Germinal center (tissue), 1 donor: ENCODE measurements around the gene RRBP1.

Experiments
- DNase-seq: peaks from one replicate; pipeline ENCODE4 v3.0.0; 2012; ENCODE audit warnings: mixed read lengths, low spot score

RRBP1 gene

DNA sequence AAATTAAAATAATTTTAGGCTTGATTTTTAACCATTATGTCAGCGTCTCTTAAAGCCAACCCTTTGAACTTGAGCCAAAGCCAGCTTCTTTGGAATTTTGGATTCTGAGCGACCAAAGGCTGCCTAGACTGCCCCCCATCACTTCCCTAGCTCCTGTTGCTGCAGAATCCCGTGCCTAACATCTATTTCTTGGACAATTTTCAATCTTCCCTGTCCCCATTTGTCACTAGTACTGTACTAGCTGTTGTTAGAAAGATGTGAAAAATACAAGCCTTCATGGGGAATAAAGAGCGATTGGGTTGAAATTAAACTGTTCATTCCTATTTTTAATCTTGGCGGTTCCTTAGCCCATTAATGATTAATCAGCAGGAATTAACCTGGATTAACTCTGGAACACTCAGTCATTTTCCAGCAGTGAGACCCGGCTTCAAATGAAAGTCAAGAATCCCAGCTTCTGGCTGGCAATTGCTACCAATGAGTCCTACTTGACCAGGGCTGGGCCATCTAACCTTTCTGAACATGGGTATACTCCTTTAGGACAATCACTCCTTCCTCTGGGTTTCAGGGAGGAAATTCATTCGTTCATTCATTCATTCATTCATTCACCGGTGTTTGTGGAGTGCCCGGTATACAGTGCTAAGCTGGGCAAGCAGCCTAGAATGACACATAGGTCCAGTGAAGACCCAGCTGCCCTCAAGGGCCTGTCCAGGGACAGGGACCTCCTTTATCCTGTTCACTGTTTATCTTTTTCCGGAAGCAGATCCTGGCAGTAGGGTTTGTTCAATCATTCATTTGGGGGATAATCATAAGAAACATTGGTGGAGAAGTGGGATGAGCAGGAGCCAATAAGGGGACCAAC lies 1.4 kb upstream of the RRBP1 start:
- DNase-seq: no peak

DNA sequence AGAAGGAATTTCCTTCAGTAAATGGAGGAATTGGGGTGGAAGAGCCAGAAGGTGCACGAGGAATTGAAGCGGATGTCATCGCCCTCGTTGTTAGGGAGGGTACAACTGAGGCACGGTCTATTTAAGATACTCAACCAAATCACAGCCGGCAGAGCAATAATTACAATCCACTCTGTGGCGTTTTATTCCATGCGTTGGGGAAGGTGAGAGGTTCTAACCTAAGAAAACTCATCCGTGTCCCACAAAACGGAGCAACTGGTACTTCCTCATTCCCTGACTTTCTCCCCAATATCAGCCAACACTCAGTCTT lies 802 bp upstream of the RRBP1 start:
- no peak for DNase-seq

DNA sequence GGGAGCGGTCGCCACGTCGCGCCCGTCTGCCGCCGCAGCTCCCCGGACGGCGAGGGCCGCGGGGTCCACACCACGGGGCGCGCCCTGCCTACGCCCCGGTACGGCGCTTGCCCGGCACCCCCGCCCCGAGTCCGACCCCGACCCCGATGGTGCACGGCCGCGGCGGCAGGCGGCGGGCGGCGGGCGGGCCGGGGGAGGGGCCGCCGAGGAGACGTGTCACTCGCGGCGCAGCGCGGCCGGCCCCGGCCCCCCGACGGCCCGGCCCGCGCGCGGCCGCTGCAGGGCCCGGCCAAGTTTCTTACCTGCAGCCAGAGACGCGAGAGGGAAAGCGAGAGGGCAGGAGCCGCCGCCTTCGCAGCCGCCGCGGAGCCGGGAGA lies 328 bp downstream of the RRBP1 start:
- DNase-seq: no peak

DNA sequence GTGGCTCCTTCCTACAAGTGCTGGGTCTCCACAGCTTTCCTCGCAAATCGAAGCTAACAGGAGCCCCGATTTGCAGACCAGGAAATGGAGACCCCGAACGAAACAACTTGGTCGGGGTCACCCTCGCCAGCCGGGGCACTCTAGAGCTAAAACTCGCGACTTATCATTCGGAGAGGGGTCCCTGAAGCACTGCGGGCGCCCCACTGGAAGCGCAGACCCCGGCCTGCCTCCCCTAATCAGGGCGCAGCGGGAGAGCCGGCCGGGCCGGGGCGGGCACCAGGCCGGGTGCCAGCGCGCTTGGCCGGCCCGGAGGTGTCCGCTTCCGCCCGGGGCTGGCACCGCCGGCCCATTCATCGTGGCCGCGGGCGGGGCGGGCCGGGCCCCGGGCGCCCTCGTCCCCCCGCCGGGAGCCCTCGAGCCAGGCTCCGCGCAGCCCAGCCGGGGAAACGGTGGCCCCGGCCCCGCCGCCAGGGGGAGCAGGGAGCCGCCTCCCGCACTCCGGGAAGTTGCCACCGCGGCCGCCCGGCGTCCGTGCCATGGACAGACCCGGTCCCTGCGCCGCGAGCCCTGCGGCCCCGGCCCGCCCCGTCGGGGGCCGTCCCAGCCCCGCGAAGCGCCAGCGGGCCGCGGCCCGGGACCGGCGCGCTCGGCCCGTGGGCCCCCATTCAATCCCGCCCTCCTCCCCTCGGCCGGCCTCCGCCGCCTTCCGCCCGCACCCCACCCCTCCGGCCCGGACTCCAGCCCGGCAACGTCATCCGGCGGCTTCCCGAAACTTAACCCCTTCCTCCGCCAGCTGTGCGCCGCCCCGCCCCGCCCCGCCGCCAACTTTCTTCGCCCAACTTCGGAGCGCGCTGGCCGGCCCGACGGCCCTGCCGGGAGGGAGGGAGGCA lies 961 bp downstream of the RRBP1 start:
- DNase-seq: peak; percentile 88

DNA sequence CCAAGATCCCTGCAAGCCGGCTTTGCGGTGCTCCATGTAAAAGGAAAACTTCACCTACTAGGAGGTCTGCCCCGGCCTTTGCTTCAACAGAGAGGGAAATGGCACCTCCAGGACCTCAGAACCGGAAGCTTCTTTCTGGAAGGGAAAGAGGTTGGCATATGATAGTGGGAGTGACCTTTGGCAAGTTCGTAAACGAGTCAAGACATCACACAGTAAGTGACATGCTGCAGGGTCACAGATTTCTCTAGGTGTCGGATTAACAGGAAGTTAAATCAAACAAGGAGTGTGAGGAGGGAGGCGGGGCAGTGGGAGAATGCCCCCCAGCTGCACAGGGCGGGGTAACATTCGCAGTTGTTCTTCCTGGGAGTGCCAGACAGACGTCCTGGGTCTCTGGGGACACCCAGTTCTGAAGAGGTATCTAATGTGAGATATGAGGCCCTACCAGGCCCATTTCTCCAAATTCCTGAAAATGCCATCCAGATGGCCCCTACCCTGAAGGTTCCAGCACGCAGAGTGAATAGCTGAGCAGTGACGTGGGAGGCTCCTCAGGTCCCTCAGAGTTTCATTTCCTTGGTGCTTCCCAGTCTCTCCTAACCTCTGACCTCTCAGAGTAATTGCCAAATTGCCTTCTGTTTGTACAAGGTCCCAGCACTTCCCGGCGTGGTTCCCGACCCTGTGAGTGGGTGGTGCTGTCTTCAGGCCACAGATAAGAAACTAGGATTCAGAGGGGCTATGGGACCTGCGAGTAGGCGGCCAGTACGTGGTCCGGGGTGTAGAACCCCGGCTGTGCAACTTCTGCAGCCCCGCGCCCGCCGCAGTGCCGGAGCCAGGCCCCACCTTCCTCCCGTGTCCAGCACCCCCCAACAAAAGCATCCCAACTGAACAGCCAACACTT lies 1.9 kb downstream of the RRBP1 start:
- no peak for DNase-seq

DNA sequence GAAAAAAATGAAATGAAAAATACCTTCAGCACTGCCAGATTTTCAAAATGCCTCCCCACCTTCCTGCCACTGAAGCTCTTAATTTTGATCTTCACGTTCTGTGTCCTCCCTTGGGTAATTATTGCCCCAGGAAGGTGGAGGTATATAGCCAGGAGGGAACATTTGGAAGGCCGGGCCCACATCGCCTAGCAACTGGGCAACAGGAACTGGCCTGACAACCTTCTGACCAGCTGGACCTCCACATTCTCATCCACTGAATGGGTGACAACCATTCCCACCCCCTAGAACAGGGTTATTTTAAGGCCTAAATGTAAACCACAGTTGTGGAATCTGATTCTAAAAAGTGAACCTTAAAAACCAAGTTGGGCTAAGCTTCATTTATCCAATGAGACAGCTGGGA lies 3.2 kb downstream of the RRBP1 start:
- DNase-seq: no peak

DNA sequence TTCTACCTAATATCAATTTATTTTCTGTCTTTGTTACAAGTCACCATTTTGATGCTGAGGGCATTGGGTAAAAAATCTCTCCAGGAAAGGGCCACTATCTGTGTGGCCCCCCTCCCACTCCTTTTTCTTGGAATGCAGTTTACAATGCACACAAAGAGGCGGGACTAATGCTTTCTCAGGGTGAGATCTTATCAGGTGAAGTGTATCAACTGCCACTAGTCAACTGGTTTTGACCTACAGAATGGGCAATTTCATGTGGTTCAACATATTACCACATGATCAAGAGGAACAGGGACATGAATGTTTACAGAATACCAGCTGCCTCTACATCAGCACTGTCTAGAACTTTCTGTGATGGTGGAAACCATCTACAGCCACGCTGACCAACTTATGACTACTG lies 3.7 kb downstream of the RRBP1 start:
- DNase-seq: no peak

DNA sequence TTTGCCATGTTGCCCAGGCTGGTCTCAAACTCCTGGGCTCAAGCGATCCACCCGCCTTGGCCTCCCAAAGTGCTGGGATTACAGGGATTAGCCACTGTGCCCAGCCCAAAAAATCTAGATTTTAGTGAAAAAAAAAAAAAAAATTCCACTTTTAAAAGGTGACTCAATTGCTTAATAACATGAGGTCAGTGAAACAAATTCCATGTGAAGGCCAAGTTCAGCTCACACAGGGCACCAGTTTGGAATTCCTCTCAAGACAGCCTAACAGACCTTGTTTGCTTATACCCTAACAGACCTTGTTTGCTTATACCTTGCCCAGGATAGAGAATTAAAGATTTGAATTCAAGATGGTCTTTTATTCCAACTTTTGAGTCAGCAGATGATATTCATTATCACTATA lies 5.1 kb downstream of the RRBP1 start:
- no peak for DNase-seq

DNA sequence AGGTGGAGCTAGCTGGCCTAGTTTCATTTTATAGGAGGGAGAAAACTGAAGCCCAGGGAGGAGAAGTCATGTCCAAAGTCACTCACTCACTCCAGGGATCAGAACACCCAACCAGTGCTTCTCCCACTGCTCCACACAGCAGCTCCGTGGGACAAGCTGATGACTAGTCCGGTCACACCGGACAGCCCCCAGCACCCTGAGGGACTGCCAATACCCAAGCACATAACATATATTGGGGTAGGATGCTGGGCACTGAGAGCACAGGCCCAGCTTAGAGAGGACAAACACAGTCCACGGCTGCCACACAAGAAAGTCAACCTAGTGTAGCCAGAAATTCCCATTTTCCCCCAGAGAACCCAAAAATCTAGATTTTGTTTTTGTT lies 5.7 kb downstream of the RRBP1 start:
- DNase-seq: no peak

DNA sequence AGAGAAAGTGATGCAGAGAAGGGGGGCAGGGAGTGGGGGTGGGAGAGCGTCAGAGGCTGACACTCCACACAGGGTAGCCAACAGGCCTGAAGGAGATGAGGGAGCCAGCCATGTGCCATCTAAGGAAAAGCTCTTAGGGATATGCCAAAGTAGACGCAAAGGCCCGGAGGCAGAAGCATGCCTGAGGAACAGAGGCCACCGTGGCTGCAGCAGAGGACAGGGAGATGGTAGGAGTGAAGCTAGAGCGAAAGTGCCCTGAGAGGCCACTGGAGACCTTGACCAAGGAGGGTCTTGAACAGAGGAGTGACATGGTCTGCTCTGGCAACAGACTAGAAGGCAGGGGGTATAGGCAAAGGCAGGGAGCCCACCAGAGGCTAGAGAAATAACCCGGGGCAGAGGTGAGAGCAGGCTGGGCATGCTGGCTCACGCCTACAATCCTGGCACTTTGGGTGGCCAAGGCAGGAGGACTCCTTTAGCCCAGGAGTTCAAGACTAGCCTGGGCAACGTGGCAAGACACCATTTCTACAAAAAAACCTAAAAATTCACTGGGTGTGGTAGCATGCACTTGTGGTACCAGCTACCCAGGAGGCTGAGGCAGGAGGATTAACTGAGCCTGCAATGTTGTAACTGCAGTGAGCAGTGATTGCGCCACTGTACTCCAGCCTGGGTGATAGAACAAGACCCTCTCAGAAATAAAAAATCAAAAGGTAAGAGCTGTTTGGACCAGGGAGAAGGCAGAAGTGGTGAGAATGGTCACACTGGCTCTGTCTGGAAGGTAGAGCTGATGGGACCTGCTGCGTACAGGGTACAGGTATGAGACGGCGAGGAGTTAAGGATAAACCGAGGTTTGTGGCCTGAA lies 6.3 kb downstream of the RRBP1 start:
- no peak for DNase-seq

DNA sequence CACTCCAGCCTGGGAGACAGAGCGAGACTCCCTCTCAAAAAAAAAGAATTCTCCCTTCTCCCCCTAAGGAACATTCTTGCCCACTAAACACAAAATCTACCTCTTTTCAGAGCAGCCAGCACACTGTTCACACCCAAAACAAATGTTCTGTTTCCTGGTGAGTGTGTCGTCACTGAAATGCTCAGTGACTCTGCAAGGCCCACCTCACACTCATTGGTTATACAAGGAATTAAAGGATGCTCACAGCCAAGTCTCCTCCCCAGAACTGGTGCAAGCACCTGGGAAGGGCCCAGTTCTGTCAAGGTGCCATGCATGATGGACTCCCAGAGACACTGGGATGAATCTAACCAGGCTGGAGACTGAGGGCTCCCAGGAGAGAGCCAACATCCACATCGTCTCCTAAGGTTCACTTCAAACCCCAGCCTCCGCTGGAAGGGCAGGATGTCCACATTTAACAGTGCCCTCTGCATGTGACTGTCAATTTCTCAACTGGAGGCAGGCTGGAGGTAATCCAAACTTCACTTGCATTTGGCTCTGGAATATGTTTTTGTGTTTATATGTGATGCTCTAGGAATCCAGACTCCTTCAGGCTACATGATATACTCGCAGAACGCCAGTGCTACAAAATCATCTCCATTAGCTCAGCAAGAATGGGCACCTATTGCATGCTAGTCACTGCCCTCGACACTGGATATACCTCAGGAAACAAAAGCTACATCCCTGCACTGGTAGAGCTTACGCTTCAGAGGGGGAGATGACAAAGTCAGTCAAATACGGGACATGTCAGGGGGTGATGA lies 7.1 kb downstream of the RRBP1 start:
- no peak for DNase-seq

DNA sequence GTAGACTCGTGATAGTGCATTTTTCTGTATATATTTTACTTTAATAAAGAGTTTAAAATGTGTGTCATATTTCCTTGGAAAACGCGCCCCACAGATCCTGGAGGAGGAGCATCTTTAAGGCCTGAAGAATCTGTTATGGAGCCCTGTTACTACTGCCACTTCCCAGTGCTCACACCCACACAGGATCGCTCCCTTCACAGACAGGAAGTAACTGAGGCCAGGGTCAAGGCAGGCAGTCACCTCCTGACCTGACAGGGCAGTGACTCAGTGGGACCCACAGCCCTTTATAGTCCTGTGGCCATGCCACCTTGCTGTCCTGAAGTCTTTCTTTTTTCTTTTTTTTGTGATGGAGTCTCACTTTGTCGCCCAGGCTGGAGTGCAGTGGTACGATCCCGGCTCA lies 9.0 kb downstream of the RRBP1 start:
- no peak for DNase-seq

DNA sequence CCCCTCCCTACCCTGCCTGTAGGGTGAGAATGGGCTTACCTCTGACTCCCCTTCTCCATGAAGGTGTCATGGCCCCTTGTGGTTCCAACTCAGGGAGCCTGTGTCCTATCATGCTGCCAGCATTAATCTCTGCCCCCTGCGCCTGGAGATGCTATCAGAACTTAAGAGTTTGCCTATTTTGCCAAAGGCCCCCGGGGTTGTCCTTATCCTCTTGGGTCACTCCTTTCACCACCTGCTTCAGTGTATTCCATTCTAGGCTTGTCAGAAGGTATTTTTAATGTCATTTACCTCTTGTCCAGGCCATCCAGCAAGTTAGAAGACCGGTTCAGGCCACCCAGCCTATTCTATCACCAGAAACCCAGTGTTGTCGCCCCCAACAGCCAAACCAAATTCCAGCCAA lies 10.5 kb downstream of the RRBP1 start:
- DNase-seq: no peak

DNA sequence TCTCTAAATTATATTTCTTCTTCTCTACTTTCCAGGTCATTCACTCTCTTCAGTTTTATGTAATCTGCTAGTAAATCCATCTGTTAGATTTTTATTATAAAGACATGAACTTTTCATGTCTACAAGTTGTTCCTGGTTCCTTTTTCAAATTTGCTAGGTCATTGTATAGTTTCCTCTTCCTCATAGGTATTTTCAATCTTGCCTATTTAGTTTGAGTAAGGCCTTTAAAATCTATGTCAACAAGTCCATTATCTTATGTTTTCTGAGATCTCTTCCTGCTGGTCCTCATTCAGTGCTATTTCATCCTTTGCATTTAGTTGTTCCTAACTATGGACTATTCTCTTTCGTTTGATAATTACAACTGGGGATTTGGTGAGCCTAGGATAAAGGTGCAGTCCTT lies 11.0 kb downstream of the RRBP1 start:
- no peak for DNase-seq

DNA sequence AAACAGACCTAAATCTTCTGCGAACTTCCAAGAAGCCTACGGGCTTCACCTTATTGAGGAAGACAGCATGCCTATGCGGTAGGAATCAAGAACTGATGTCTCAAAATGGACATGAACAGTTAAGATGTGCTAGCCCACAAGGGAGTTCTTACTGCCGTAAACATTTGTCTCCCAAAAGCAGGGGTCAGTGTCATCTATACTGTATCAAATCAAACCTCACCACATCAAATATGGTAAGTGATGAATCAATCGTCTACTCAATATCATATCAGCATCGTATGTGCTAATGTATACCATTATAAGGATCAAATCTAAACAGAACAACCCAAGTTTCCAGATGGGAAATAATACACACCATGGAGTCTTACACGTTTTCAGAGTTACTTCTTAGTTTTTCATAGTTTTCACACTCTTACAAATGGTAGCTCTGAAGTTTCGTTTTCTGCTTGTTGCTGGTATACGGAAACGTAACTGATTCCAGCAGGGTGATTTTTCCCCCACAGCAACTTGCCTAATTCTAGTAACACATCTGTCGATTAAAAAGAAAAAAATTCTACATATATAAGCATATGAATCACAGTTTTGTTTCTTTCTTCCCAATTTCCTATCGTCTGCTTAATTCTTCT lies 12.6 kb downstream of the RRBP1 start:
- DNase-seq: no peak

DNA sequence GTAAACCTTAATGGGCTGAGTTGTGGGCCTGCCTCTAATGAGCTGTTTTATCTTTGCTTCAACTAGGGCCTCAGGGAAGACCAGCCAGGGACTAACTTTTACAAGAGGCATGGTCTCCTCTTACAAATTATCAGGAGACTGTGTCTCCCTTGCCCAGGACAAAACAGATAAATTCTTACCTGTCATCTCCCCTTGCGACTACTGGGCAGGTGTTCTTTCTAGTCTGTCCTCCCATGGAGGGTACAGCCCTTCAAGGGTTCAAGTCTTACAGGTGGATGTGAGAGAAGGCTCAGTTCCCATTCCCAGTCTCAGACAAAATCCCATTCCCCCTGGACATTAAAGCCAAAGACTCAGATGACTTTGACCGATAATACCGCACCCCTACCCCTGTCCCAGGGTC lies 13.6 kb downstream of the RRBP1 start:
- DNase-seq: no peak

DNA sequence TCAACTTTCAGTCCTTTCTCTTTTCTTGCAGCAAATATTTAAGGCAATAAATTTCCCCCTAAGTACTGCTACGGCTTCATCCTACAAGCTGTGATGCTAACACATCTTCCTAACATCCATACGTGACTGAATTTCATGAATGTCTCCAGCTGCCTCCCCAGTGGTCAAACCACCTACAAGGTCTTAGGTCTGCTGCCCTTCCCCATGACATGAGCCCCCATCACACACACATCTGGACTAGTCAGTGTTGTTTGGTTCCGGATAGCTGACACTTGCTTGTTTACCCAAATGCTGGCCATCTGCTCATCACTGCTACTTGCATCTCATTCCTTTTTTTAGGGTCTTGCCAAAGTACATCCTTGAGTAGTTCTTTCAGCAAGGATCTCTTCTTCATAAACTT lies 14.6 kb downstream of the RRBP1 start:
- no peak for DNase-seq

DNA sequence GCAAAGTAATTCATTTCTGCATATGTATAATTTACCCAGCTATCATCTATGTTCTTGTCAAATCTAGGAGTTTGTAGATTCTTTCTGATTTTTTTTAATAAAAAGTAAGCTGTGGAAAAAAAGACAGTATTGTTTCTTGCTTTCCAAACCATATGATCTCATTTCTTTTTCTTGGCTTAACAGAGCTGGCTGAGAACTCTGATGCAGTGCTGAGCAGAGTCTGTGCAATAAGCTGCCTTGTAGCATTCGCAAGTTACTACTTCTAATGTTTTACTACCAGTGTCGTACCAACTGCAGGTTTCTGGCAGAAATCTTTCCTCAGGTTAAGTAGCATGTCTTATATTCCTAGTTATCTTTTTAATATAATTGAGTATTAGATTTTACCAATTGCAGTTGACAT lies 15.6 kb downstream of the RRBP1 start:
- DNase-seq: no peak

DNA sequence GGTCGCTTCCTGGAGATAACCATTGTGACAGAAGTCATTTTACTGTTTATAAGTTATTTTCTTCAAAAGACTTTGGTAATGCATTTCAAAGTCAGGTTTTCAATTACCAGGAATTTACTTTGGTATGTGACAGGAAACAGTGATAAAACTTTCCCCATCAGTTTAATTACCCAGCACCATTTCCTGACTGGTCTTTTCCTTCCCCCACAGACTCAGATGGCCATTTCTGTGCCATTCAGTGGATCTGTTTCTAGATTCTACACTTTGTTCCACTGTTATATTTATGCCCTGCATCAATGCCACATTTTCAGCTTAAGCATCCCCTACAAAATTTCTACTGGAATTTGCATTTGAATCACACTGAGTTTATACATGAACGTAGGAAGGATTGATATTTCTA lies 16.3 kb downstream of the RRBP1 start:
- no peak for DNase-seq

DNA sequence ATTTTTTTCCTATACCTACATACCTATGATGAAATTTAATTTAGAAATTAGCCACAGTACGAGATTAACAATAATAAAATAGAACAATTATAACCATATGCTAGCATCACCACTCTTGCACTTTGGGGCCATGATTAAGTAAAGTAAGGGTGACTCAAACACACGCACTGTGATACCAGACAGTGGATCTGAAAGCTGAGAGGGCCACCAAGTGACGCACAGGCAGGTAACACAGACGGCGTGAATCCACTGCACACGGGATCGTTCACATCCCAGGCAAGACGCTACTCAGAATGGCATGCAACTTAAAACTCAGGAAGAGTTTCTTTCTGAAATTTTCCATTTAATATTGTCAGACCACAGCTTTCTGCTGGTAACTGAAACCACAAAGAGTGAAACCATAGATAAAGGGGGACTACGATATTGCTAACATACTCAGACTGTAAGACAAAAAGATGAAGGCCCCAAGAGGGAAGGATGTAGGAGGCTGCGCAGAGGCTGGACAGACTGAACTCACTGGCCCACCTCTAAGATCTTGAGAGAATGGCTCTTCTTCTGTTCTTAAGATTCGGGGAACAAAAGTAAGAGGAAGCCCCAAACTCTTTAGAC lies 17.9 kb downstream of the RRBP1 start:
- no peak for DNase-seq
